ENCODE results near the gene OSCAR.
"Not testable (repeated sequence)": the region's sequence is repeated elsewhere in the genome, so short reads cannot be mapped to it uniquely, and the experiment has no call there.

Gene OSCAR

GRCh38 chr19:54102421-54103169 lies 2.0 kb upstream of the OSCAR start, which contains the start of gene NDUFA3:
NDUFA3 (plus strand) TSS chr19:54102855; CDS start chr19:54102879, 24 bp downstream.
- TF ChIP-seq CTCF (IDR thresholded peaks at IDR 0.05; ENCODE audit: control extremely low read depth, extremely low read depth, low read depth, missing control alignments): no peak
- peak; percentile 100 for DNase-seq (ENCODE audit: extremely low spot score)
- CTCF ChIA-PET: interaction anchor here (0.7 kb wide), 1 partner anchor 310 kb away, joined by 3 read pairs; no protein-coding TSS in a partner anchor
- POLR2A ChIA-PET: interaction anchor here (0.9 kb wide), 1 partner anchor 25 kb away, joined by 3 read pairs; no protein-coding TSS in a partner anchor

DNA sequence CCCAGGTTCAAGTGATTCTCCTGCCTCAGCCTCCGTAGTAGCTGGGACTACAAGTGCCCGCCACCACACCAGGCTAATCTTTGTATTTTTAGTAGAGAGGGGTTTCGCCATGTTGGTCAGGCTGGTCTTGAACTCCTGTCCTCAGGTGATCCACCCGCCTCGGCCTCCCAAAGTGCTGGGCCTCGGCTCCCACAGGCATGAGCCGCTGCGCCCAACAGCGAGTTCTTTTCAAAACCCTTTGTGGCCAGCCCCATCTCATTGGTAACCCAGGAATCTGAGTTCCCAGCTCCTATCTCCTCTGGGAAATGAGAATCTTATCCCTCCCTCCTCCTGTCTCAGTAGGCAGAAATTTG lies 724 bp downstream of the OSCAR start:
- POLR2A ChIA-PET; CTCF ChIA-PET; DNase-seq (ENCODE audit: extremely low spot score): not testable (repeated sequence)

DNA sequence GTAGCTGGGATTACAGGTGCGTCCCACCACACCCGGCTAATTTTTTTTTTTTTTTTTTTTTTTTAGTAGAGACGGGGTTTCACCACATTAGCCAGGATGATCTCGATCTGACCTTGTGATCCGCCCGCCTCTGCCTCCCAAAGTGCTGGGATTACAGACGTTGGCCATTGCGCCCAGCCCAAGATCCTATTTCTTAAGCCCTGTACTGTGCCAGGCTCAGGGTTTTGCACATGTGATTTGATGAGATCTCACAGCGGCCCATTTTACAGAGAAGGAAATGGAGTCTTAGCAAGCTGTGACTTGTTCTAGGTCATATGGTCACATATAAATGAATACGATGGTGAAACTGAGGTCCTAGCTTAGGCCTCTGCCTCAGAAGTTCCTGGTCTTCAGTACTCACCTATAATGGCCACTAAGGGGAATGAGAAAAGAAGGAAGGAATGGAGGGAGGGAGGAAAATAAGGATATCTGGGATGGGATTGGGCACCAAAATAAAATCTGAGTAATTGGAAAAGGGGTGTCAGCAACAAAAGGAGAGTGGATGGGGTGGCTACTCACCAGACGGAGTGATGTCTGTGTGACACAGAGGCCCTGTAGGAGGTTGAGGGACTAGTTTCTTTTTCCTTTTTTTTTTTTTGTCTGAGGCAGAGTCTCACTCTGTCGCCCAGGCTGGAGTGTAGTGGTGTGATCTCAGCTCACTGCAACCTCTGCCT lies 1.3 kb downstream of the OSCAR start:
- ChIA-PET POLR2A (no interaction called here), CTCF (no interaction called here)
- DNase-seq (ENCODE audit: extremely low spot score): no peak
- no peak for TF ChIP-seq CTCF (IDR thresholded peaks at IDR 0.05; ENCODE audit: control extremely low read depth, extremely low read depth, low read depth, missing control alignments)

DNA sequence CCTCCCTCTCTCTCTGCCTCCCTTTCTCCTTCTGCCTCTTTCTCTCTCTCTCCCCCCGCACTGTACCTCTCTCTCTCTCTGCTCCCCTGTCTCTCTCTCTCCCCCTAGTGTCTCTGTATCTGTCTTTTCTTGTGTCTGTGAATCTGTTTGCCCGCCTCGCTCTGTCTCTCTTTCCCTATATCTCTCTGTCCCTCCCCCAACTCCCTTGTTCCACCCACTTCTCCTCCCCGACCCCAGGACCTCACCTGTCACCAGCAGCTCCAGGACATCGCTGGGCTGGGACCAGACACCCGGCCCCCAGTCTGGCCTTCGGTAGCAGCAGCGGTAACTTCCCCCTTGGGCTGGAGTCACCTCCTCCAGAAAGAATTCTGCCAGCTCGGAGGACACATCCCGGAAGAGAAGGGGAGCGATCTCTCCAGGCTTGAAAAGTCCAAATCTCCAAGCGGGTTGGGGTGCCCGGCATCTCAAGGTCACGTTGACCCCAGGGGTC lies 3.9 kb downstream of the OSCAR start:
- CTCF ChIA-PET: interaction anchor here (1.0 to 2.1 kb wide), 2 partner anchors 73 to 304 kb away, joined by 3 to 6 read pairs; no protein-coding TSS in a partner anchor
- DNase-seq (ENCODE audit: extremely low spot score): peak; percentile 25
- TF ChIP-seq CTCF (IDR thresholded peaks at IDR 0.05; ENCODE audit: control extremely low read depth, extremely low read depth, low read depth, missing control alignments): peak; percentile 20
- POLR2A ChIA-PET: interaction anchor here (0.7 kb wide), 1 partner anchor 1510 kb away, joined by 5 read pairs; no protein-coding TSS in a partner anchor

GRCh38 chr19:54095859-54096616 lies 4.6 kb downstream of the OSCAR start:
- peak; percentile 52 for DNase-seq (ENCODE audit: extremely low spot score)
- CTCF ChIA-PET: interaction anchor here (2.1 kb wide), 1 partner anchor 72 kb away, joined by 6 read pairs; no protein-coding TSS in a partner anchor
- POLR2A ChIA-PET: not testable (repeated sequence)

DNA sequence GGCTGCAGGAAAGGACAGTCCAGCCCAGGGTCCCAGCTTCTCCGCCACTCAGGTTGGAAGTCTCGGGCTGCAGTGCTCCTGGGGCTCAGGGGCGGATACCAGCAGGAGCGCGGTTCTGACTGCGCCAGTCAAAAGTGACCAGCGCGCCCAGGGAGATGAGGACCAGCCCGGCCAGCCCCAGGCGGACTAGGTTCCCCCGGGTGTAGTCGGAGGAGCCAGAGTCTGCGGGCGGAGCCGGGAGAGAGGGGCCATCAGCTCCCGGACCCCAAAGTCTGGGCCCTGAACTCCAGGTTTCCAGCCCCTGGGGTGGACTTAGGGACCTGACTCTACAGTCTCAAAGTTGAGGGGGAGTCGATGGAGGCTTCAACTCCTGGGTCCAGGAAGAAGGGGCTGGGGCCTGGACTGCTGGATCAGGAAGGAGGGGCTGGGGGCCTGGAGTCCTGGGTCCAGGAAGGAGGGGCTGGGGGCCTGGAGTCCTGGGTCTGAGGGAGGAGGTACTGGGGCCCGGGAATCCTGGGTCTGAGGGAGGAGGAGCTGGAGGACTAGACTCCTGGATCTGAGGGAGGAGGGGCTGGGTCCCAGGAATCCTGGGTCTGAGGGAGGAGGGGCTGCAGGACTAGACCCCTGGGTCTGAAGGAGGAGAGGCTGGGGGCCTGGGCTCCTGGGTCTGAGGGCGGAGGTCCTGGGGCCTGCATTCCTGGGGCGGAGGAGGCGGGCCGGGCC lies 5.3 kb downstream of the OSCAR start:
- no peak for DNase-seq (ENCODE audit: extremely low spot score)
- ChIA-PET CTCF (interaction anchor here (2.1 kb wide), 1 partner anchor 71 kb away, joined by 6 read pairs; no protein-coding TSS in a partner anchor), POLR2A (no interaction called here)
- no peak for TF ChIP-seq CTCF (IDR thresholded peaks at IDR 0.05; ENCODE audit: control extremely low read depth, extremely low read depth, low read depth, missing control alignments)
